ENCODE measurements around the gene CFAP91. TPM values are rescaled to one million over a fixed set of nuclear protein-coding genes. Genes with fewer than 3 reads are reported as not detected.

CFAP91 gene
- total RNA-seq, 4 donors from 2014 or later = 0.68 to 2.7 (median 1.5) TPM; not detected in 1

DNA sequence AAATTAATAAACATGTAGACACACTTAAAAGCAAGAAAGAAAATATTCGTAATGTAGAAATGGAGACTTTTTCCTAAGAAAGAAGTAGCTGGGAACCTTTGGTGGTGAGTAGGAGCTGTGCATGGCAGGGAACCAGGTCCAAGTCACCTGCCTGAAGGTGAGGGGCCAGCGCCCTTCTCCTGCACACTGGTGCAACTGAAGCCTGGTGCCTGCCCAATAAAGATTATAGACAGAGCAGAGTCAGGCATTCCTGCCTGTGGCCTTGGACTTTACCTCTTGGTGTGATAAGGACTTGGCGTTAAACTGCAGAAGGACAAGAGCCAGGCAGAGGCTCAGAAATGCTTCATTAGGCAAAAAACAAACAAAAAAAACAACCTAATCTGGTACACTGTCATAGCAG lies 14.2 kb downstream of the CFAP91 start:
- WGBS, 2 donors = 89 to 95% methylated on average over 3 of the region's 3 CpGs
- H3K4me3 ChIP-seq = no peak overlapping the region
- H3K27me3 ChIP-seq = no peaks in the 10 kb centered on the region
- intact Hi-C loops (cut with DNase I) = no loop called here
- no peaks in the 10 kb centered on the region for H3K9me3 ChIP-seq
- no peak for DNase-seq
- no peak overlapping the region for H3K27ac ChIP-seq
- H3K4me1 ChIP-seq = no peaks in the 10 kb centered on the region
- no peaks in the 10 kb centered on the region for H3K36me3 ChIP-seq
- TF ChIP-seq, protein P1, sequence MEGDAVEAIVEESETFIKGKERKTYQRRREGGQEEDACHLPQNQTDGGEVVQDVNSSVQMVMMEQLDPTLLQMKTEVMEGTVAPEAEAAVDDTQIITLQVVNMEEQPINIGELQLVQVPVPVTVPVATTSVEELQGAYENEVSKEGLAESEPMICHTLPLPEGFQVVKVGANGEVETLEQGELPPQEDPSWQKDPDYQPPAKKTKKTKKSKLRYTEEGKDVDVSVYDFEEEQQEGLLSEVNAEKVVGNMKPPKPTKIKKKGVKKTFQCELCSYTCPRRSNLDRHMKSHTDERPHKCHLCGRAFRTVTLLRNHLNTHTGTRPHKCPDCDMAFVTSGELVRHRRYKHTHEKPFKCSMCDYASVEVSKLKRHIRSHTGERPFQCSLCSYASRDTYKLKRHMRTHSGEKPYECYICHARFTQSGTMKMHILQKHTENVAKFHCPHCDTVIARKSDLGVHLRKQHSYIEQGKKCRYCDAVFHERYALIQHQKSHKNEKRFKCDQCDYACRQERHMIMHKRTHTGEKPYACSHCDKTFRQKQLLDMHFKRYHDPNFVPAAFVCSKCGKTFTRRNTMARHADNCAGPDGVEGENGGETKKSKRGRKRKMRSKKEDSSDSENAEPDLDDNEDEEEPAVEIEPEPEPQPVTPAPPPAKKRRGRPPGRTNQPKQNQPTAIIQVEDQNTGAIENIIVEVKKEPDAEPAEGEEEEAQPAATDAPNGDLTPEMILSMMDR (IDR thresholded peaks at IDR 0.05) = no peak
- TF ChIP-seq POLR2A (IDR thresholded peaks at IDR 0.05) = no peak

DNA sequence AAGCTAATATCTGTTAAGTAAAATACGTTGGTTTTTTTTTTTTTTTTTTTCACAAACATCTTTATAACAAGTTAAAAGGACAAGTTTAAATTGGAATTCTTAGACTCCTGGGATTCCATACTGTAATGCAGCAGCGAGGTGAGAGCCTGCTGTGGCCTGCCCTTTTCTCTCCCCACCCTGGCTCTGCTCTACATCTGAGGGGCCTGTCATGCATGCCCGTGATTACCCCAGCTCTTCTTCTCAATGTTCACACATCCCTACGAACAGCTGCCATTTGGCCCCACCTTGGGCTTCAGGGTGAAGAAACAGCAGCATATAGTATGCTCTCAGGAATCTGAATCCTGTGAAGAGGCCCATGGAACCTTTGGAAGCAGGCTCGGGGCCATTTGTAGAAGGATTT lies 14.7 kb downstream of the CFAP91 start:
- no peak for DNase-seq
- intact Hi-C loops (cut with DNase I) = no loop called here
- WGBS, 2 donors = 68 to 70% methylated on average over 3 to 4 of the region's 5 CpGs
- Histone ChIP-seq H3K27me3 (no peaks in the 10 kb centered on the region), H3K36me3 (no peaks in the 10 kb centered on the region), H3K4me3 (no peak overlapping the region), H3K4me1 (no peaks in the 10 kb centered on the region), H3K9me3 (no peaks in the 10 kb centered on the region), H3K27ac (no peak overlapping the region)
- TF ChIP-seq, protein P1 (IDR thresholded peaks at IDR 0.05) = no peak
- no peak for TF ChIP-seq POLR2A (IDR thresholded peaks at IDR 0.05)

DNA sequence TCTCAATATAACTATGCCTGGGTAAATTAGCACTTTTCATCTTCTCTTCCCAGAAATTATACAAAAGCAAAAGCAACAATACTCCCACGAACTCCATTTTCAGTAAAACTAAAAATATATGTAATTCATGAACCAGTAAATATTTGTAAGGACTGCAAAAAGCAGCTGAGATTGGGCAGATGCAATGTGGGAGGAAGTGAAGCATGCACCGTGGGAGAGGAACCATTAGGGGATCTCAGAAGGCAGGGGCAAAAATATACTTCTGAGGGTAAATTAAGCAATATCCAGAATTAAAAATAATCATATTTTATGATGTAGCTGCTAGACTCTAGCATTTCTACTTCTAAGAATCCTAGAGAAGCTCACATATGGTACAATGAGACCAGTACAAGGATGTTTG lies 20.2 kb downstream of the CFAP91 start:
- H3K4me1 ChIP-seq = no peaks in the 10 kb centered on the region
- no peaks in the 10 kb centered on the region for H3K9me3 ChIP-seq

DNA sequence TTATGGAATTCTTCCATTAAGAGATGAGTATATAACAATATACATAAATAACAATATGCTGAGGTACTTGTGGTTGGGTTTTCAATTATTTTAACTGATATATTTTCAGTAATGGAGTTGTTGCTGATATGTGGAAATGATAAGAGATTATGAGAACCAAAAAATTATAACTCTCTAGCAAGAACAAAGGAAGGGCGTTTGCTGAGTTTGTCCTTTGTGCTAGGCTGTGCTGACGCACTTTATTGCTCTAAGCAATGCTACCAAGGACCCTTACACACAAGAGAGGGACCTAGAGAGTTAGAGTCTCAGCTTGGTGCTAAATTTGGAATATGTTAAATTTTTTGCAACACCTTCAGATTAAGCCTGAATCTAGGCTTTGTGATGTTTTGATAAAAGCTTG lies 24.1 kb downstream of the CFAP91 start:
- Histone ChIP-seq H3K4me1 (no peaks in the 10 kb centered on the region), H3K27me3 (no peaks in the 10 kb centered on the region), H3K4me3 (no peak overlapping the region), H3K27ac (no peak overlapping the region), H3K9me3 (no peaks in the 10 kb centered on the region), H3K36me3 (no peaks in the 10 kb centered on the region)
- no peak for TF ChIP-seq POLR2A (IDR thresholded peaks at IDR 0.05)
- TF ChIP-seq, protein P1 (IDR thresholded peaks at IDR 0.05) = no peak
- WGBS, 2 donors = 86 to 92% methylated on average over 2 of the region's 2 CpGs
- intact Hi-C loops (cut with DNase I) = no loop called here
- DNase-seq = no peak

More for the DNA sequence above, 20.2 kb downstream of the CFAP91 start:
- WGBS, 2 donors = 29 to 42% methylated on average over 2 of the region's 2 CpGs
- no peak for TF ChIP-seq POLR2A (IDR thresholded peaks at IDR 0.05)
- TF ChIP-seq, protein P1 (IDR thresholded peaks at IDR 0.05) = no peak
- Histone ChIP-seq H3K36me3 (no peaks in the 10 kb centered on the region), H3K4me3 (no peak overlapping the region), H3K27ac (no peak overlapping the region), H3K27me3 (no peaks in the 10 kb centered on the region)
- no peak for DNase-seq
- intact Hi-C loops (cut with DNase I) = no loop called here

DNA sequence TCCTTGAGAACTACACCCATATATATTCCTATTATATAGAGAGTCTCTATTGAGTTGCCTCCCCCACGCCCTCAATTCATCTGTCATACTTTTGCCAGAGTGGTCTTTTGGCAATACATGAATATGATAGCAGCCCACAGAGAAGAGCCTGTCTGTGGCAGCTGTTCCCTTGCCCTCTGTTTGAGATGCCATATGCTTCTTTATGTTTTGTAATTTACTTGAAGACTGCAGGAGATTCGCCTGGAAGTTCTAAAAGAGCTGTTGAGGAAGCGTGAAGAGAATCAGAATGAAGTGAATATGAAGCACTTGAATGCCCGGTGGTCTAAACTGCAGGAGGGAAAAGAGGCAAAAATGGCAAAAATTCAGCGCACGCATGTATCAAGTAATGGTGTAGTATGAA lies 27.2 kb downstream of the CFAP91 start:
- no peaks in the 10 kb centered on the region for H3K27me3 ChIP-seq
- intact Hi-C loops (cut with DNase I) = no loop called here
- 84 to 92% methylated on average over 6 of the region's 6 CpGs for WGBS, 2 donors

More for the DNA sequence above, 27.2 kb downstream of the CFAP91 start:
- no peaks in the 10 kb centered on the region for H3K9me3 ChIP-seq
- no peak overlapping the region for H3K4me3 ChIP-seq
- DNase-seq = no peak
- H3K36me3 ChIP-seq = no peaks in the 10 kb centered on the region
- H3K27ac ChIP-seq = no peak overlapping the region
- no peak for TF ChIP-seq POLR2A (IDR thresholded peaks at IDR 0.05)
- TF ChIP-seq, protein P1 (IDR thresholded peaks at IDR 0.05) = no peak
- no peaks in the 10 kb centered on the region for H3K4me1 ChIP-seq
